Endothelial cell of umbilical vein (primary cell): ENCODE results near the gene GCGR. TPM values are rescaled to one million over a fixed set of nuclear protein-coding genes. Genes with fewer than 3 reads are reported as not detected.

Experiments used
- BruUV-seq: library from RNA; stranded (reverse); fragments of 400-500 nt; replicated peaks from 2 replicates; lab custom pipeline; 2021; lab: Mats Ljungman, UMichigan
- CTCF ChIA-PET: fragments of 300-600, 350-600 bp; sonication (Branson Sonifier 250); formaldehyde crosslinking; loops from one replicate; lab custom pipeline; 2021; ENCODE audit warnings: antibody characterized with exemption, inconsistent platforms; lab: Charles Lee
- POLR2A ChIA-PET: fragments of 300-600, 350-600 bp; sonication (Branson Sonifier 250); formaldehyde crosslinking; loops from one replicate; lab custom pipeline; 2021; ENCODE audit warnings: antibody characterized with exemption, inconsistent platforms; lab: Charles Lee
- DNase-seq: peaks from one replicate; pipeline ENCODE4 v3.0.0-alpha.2; 2011; ENCODE audit warnings: low read depth, low spot score
- FAIRE-seq: peaks from 2 replicates; lab custom pipeline; 2011; peaks lifted over from hg19 to GRCh38; lab: Jason Lieb, UNC
- H2AFZ ChIP-seq: 2 replicates; pipeline ENCODE4 v1.6.0; 2012; ENCODE audit warnings: low read depth, low read length, control low read depth, inconsistent platforms
- H3K27ac ChIP-seq: 2 replicates; pipeline ENCODE4 v1.5.1; 2011; ENCODE audit warnings: low read depth, mild to moderate bottlenecking, control low read depth, low read length, moderate library complexity; ENCODE audit not compliant: insufficient read depth
- H3K27me3 ChIP-seq, 2 experiments: 2 replicates each; pipeline versions ENCODE4 v1.6.0 to v1.6.1; 2011; ENCODE audit warnings: low read length in 2 of 2, mixed read lengths in 1 of 2; ENCODE audit not compliant: control insufficient read depth in 2 of 2, insufficient read depth in 2 of 2
- H3K36me3 ChIP-seq, 2 experiments: 2 replicates in 1 of 2; 3 replicates in 1 of 2; pipeline ENCODE4 v1.5.1; 2011; ENCODE audit warnings: low read length in 2 of 2, mild to moderate bottlenecking in 1 of 2, moderate library complexity in 1 of 2; ENCODE audit not compliant: control insufficient read depth in 2 of 2, insufficient read depth in 2 of 2; ENCODE audit errors: extremely low read depth in 1 of 2
- H3K4me1 ChIP-seq: 3 replicates; pipeline ENCODE4 v1.5.1; 2011; ENCODE audit warnings: mild to moderate bottlenecking, low read length; ENCODE audit not compliant: control insufficient read depth, insufficient read depth; ENCODE audit errors: extremely low read depth
- H3K4me2 ChIP-seq: 2 replicates; pipeline ENCODE4 v1.6.1; 2011; ENCODE audit warnings: low read length, control low read depth, mixed read lengths; ENCODE audit not compliant: insufficient read depth
- H3K4me3 ChIP-seq, 3 experiments: fragments of 200-600 bp in 1 of 3; sonication (generic), shearing (Covaris generic) in 1 of 3; replicated peaks in 1 of 3; 2 replicates each; pipeline ENCODE4 v1.5.1; 2011 to 2016; ENCODE audit warnings: control low read depth in 3 of 3, low read length in 3 of 3, mild to moderate bottlenecking in 2 of 3, inconsistent platforms in 1 of 3, low read depth in 1 of 3, moderate library complexity in 1 of 3; ENCODE audit not compliant: insufficient read depth in 1 of 3
- H3K79me2 ChIP-seq: 2 replicates; pipeline ENCODE4 v1.6.0; 2012; ENCODE audit warnings: low read length, inconsistent platforms; ENCODE audit not compliant: control insufficient read depth, insufficient read depth
- H3K9ac ChIP-seq: replicated peaks from 2 replicates; pipeline ENCODE3; 2011; ENCODE audit warnings: low read length, control low read depth; ENCODE audit not compliant: insufficient read depth; ENCODE audit errors: extremely low read depth
- H3K9me1 ChIP-seq: replicated peaks from 3 replicates; pipeline ENCODE4 v1.6.0; 2011; ENCODE audit warnings: mild to moderate bottlenecking, low read length; ENCODE audit not compliant: control insufficient read depth, insufficient read depth; ENCODE audit errors: extremely low read depth
- H3K9me3 ChIP-seq: replicated peaks from 2 replicates; pipeline ENCODE4 v1.5.1; 2012; ENCODE audit warnings: low read length, inconsistent platforms; ENCODE audit not compliant: control insufficient read depth, insufficient read depth
- H4K20me1 ChIP-seq: replicated peaks from 2 replicates; pipeline ENCODE3; 2011; ENCODE audit warnings: mild to moderate bottlenecking, low read length; ENCODE audit not compliant: control insufficient read depth, insufficient read depth; ENCODE audit errors: extremely low read depth
- EZH2 ChIP-seq: IDR thresholded peaks from 2 replicates; pipeline ENCODE4 v1.6.1; 2012; ENCODE audit warnings: borderline replicate concordance, low read depth, mild to moderate bottlenecking, moderate library complexity, low read length, inconsistent platforms; ENCODE audit not compliant: severe bottlenecking
- FOS ChIP-seq: IDR thresholded peaks from 2 replicates; pipeline ENCODE4 v1.6.1; 2011; ENCODE audit warnings: mild to moderate bottlenecking, low read length, moderate library complexity, borderline replicate concordance; ENCODE audit not compliant: insufficient read depth
- GATA2 ChIP-seq: IDR thresholded peaks from 2 replicates; pipeline ENCODE4 v1.7.0; 2011; ENCODE audit warnings: low read depth, mild to moderate bottlenecking, moderate library complexity, mixed read lengths, low read length; ENCODE audit not compliant: insufficient read length, insufficient read depth
- JUN ChIP-seq: IDR thresholded peaks from 2 replicates; pipeline ENCODE4 v1.6.1; 2011; ENCODE audit warnings: borderline replicate concordance, low read depth; ENCODE audit not compliant: insufficient read length, insufficient read depth
- MYC ChIP-seq: IDR thresholded peaks from one replicate; pipeline ENCODE4 v1.6.1; 2011; ENCODE audit warnings: mild to moderate bottlenecking, low read depth, low read length
- POLR2A ChIP-seq: IDR thresholded peaks from 2 replicates; pipeline ENCODE4 v1.6.1; 2012; ENCODE audit warnings: low read depth, mild to moderate bottlenecking, control low read depth, low read length
- POLR2AphosphoS5 ChIP-seq: IDR thresholded peaks from 2 replicates; pipeline ENCODE4 v1.6.1; 2012; ENCODE audit warnings: low read depth, mild to moderate bottlenecking, control low read depth, low read length, moderate library complexity; ENCODE audit not compliant: insufficient read depth
- dilution Hi-C: fragments of 300-500 bp; cut with MboI; formaldehyde crosslinking; loops from one replicate; pipeline ENCODE4 v1.15.0; 2019; ENCODE audit warnings: low sequenced_read_pairs; ENCODE audit not compliant: extremely low pct_ligation_motif_present
- intact Hi-C: fragments of 100-400 bp; cut with micrococcal nuclease; formaldehyde crosslinking; loops from one replicate; pipeline ENCODE4 v1.10.0; 2022
- polyA plus RNA-seq, 4 experiments: library from polyadenylated mRNA; depleted of rRNA in 3 of 4; stranded (reverse) in 3 of 4; unstranded in 1 of 4; fragments of >200 nt; gene quantifications; 2 replicates each; pipeline versions ENCODE4 v1.2.1 to v1.2.3, GENCODE V29; 2011 to 2012; ENCODE audit warnings: missing spikeins in 1 of 4
- total RNA-seq: library from RNA; stranded (reverse); gene quantifications from 2 replicates; pipeline ENCODE4 v1.2.3, GENCODE V29; 2021
- TF ChIP-seq, protein P1 (sequence below), 2 donors: IDR thresholded peaks; 1 replicate in 1 of 2; 2 replicates in 1 of 2; pipeline ENCODE4 v1.5.1; 2011; ENCODE audit warnings: low read length in 2 of 2, mild to moderate bottlenecking in 2 of 2, moderate library complexity in 2 of 2, control low read depth in 1 of 2, inconsistent platforms in 1 of 2, low read depth in 1 of 2; ENCODE audit not compliant: insufficient read depth in 1 of 2; ENCODE audit errors: extremely low read depth in 1 of 2
- TF ChIP-seq, protein P2 (sequence below): IDR thresholded peaks from 2 replicates; pipeline ENCODE4 v1.6.1; 2011; ENCODE audit not compliant: insufficient read depth, insufficient read length

GCGR gene
- total and polyA plus RNA-seq, 2 donors (not counting 3 experiments of a cell fraction or from before 2014, with no cell fraction given), result not detected

DNA sequence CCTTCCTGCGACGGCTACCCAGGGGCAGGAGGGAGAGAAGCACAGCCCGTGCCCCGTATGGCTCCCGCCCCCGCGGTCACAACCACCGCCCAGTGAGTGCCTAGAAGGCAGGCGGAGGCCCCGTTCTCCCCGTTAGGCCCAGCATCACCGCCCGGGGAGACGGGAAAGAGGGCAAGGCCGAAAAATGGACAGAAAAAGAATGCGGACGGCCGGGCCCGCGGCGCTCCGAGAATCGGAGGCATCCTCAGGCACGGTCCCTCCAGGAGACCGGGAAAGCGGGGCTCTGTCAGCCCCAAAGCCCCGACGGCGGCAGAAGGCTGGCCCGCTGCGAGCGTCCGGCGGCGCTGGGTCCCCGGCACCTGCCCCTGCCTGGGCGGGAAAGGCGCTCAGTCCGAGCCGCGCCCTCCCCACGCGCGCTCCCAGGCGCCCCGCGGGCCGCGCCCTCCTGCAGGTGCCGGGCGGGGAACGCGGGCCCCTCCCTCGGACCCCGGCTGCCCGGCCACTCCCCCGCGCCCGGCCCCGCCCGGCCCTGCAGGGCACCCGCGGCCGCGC lies 28.7 kb downstream of the GCGR start:
- ChIA-PET CTCF (interaction anchor here (0.6 to 2.5 kb wide), 2 partner anchors 11 to 26 kb away, joined by 3 to 20 read pairs; no protein-coding TSS in a partner anchor), POLR2A (interaction anchor here (0.6 to 1.5 kb wide), 2 partner anchors 24 to 98 kb away, joined by 3 to 5 read pairs; no protein-coding TSS in a partner anchor)
- peaks cover 9% of the 10 kb centered on the region for H3K79me2 ChIP-seq
- FAIRE-seq (peak; percentile 37), DNase-seq (peak; percentile 25)
- H3K27me3 ChIP-seq, result no peaks in the 10 kb centered on the region
- peaks cover 0 to 1% of the 10 kb centered on the region in 2 experiments for H3K36me3 ChIP-seq
- peak overlapping the region; percentile 85 for H3K9ac ChIP-seq
- peaks cover 11% of the 10 kb centered on the region for H3K4me1 ChIP-seq
- no peaks in the 10 kb centered on the region for H3K9me3 ChIP-seq
- H3K9me1 ChIP-seq, result no peaks in the 10 kb centered on the region
- H3K4me3 ChIP-seq, result peak overlapping the region; percentile 59 to 72 (median 68)
- dilution Hi-C loops (no loop called here), intact Hi-C loops (no loop called here)
- peak overlapping the region; percentile 40 for H3K27ac ChIP-seq
- TF ChIP-seq, protein P1, sequence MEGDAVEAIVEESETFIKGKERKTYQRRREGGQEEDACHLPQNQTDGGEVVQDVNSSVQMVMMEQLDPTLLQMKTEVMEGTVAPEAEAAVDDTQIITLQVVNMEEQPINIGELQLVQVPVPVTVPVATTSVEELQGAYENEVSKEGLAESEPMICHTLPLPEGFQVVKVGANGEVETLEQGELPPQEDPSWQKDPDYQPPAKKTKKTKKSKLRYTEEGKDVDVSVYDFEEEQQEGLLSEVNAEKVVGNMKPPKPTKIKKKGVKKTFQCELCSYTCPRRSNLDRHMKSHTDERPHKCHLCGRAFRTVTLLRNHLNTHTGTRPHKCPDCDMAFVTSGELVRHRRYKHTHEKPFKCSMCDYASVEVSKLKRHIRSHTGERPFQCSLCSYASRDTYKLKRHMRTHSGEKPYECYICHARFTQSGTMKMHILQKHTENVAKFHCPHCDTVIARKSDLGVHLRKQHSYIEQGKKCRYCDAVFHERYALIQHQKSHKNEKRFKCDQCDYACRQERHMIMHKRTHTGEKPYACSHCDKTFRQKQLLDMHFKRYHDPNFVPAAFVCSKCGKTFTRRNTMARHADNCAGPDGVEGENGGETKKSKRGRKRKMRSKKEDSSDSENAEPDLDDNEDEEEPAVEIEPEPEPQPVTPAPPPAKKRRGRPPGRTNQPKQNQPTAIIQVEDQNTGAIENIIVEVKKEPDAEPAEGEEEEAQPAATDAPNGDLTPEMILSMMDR (IDR thresholded peaks at IDR 0.05; ENCODE audit: extremely low read depth in 1 of 2, insufficient read depth in 1 of 2, low read depth in 1 of 2, low read length in 2 of 2), result no peak
- TF ChIP-seq GATA2 (no peak), POLR2AphosphoS5 (no peak), MYC (no peak), POLR2A (no peak), JUN (no peak), FOS (no peak), EZH2 (no peak)
- TF ChIP-seq, protein P2, sequence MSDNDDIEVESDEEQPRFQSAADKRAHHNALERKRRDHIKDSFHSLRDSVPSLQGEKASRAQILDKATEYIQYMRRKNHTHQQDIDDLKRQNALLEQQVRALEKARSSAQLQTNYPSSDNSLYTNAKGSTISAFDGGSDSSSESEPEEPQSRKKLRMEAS, result no peak
- BruUV-seq, result no TSS peak
- H3K4me2 ChIP-seq, result peak overlapping the region; percentile 61
- H2AFZ ChIP-seq, result peak overlapping the region; percentile 80
- H4K20me1 ChIP-seq, result no peaks in the 10 kb centered on the region
